HEK293T (cell line): ENCODE measurements around the gene FAM20A.

Source experiments
- CTCF ChIA-PET: fragments of 350-600 bp; formaldehyde crosslinking; extraction: SDS; loops from one replicate; lab custom pipeline; 2021; ENCODE audit warnings: antibody characterized with exemption, inconsistent platforms; lab: Yijun Ruan, JAX
- POLR2A ChIA-PET: fragments of 350-600 bp; formaldehyde crosslinking; extraction: SDS; loops from one replicate; lab custom pipeline; 2020; ENCODE audit warnings: antibody characterized with exemption, inconsistent platforms; lab: Yijun Ruan, JAX
- DNase-seq: peaks from one replicate; pipeline ENCODE4 v3.0.0; 2012; ENCODE audit warnings: mixed read lengths; ENCODE audit errors: extremely low spot score
- ARNT ChIP-seq: fragments of 450-650 bp; IDR thresholded peaks from 2 replicates; pipeline ENCODE4 v1.6.1; 2017; ENCODE audit warnings: mild to moderate bottlenecking
- BHLHE40 ChIP-seq: fragments of 450-650 bp; IDR thresholded peaks from 2 replicates; pipeline ENCODE4 v1.6.1; 2016; ENCODE audit warnings: mild to moderate bottlenecking, moderate library complexity, borderline replicate concordance
- CTBP1 ChIP-seq: fragments of 450-650 bp; IDR thresholded peaks from 2 replicates; pipeline ENCODE4 v1.6.1; 2016; ENCODE audit warnings: borderline replicate concordance
- ELF4 ChIP-seq: fragments of 450-650 bp; IDR thresholded peaks from 2 replicates; pipeline ENCODE4 v1.6.1; 2017; ENCODE audit warnings: antibody characterized with exemption
- FOXA1 ChIP-seq: fragments of 450-650 bp; IDR thresholded peaks from 2 replicates; pipeline ENCODE4 v1.6.1; 2016; ENCODE audit warnings: mild to moderate bottlenecking
- FOXK2 ChIP-seq: fragments of 450-650 bp; IDR thresholded peaks from 2 replicates; pipeline ENCODE4 v1.6.1; 2016; ENCODE audit warnings: mild to moderate bottlenecking
- FOXM1 ChIP-seq: fragments of 450-650 bp; IDR thresholded peaks from 2 replicates; pipeline ENCODE4 v1.6.1; 2017; ENCODE audit warnings: mild to moderate bottlenecking, borderline replicate concordance
- HDGF ChIP-seq: fragments of 450-650 bp; IDR thresholded peaks from 2 replicates; pipeline ENCODE4 v1.6.1; 2017; ENCODE audit warnings: antibody characterized with exemption, borderline replicate concordance
- L3MBTL2 ChIP-seq: fragments of 450-650 bp; conservative IDR thresholded peaks from 2 replicates; pipeline ENCODE4 v1.6.1; 2016; ENCODE audit warnings: mild to moderate bottlenecking
- LEF1 ChIP-seq: fragments of 450-650 bp; IDR thresholded peaks from 2 replicates; pipeline ENCODE4 v1.6.1; 2017; ENCODE audit warnings: mild to moderate bottlenecking, borderline replicate concordance
- NFRKB ChIP-seq: fragments of 450-650 bp; IDR thresholded peaks from 2 replicates; pipeline ENCODE4 v1.6.1; 2016; ENCODE audit warnings: mild to moderate bottlenecking, moderate library complexity
- SP1 ChIP-seq: fragments of 450-650 bp; IDR thresholded peaks from 2 replicates; pipeline ENCODE4 v1.6.1; 2017
- SUZ12 ChIP-seq: fragments of 450-650 bp; IDR thresholded peaks from 2 replicates; pipeline ENCODE4 v1.6.1; 2016; ENCODE audit warnings: mild to moderate bottlenecking
- TARDBP ChIP-seq: fragments of 450-650 bp; IDR thresholded peaks from 2 replicates; pipeline ENCODE4 v1.6.1; 2016
- ZNF384 ChIP-seq: fragments of 450-650 bp; IDR thresholded peaks from 2 replicates; pipeline ENCODE4 v1.6.1; 2016
- TF ChIP-seq, protein P1 (sequence below): fragments of 450-650 bp; IDR thresholded peaks from 2 replicates; pipeline ENCODE4 v1.6.1; 2016

The FAM20A gene

DNA sequence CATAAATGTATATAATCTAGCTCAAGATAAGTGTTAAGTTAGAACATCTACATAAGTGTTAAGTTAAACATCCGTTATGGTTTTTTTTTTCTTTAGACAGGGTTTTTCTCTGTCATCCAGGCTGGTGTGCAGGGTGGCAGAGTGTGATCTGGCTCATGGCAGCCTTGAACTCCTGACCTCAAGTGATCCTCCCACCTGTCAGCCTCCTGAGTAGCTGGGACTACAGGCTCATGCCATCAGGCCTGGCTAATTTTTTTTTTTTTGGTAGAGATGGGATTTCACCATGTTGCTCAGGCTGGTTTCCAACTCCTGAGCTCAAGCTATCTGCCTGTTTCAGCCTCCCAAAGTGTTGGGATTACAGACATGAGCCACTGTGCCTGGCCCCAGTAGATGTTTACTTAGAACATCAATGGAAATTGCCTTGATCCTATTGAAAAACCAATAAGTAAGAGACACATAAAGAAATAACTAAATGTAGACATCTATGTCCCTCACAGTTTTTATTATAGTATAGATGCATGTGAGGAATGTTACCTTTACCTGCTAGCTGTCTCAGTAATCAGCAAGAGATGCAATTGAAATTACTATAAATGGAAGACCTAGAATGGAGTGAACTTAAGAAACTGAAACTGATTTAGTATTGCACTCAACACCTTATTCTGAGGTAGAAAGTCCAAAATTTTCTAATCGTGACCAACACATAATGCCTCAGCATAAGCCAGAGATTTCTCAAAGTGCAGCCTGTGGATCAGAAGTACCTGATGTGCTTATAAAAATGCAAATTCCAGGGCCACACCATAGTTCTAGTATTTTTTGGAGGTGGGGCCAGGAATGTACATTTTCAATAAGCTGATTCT, 5.5 kb upstream of the FAM20A start:
- ChIA-PET POLR2A (no interaction called here), CTCF (interaction anchor here (1.0 kb wide), 1 partner anchor 8 kb away, joined by 4 read pairs; no protein-coding TSS in a partner anchor)
- no peak for TF ChIP-seq CTBP1
- no peak for TF ChIP-seq BHLHE40
- TF ChIP-seq SUZ12 = no peak
- TF ChIP-seq ARNT = no peak
- no peak for TF ChIP-seq TARDBP
- TF ChIP-seq FOXM1 = no peak
- no peak for TF ChIP-seq L3MBTL2
- no peak for TF ChIP-seq SP1
- no peak for TF ChIP-seq FOXA1
- TF ChIP-seq, protein P1, sequence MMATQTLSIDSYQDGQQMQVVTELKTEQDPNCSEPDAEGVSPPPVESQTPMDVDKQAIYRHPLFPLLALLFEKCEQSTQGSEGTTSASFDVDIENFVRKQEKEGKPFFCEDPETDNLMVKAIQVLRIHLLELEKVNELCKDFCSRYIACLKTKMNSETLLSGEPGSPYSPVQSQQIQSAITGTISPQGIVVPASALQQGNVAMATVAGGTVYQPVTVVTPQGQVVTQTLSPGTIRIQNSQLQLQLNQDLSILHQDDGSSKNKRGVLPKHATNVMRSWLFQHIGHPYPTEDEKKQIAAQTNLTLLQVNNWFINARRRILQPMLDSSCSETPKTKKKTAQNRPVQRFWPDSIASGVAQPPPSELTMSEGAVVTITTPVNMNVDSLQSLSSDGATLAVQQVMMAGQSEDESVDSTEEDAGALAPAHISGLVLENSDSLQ = no peak
- TF ChIP-seq HDGF = no peak
- TF ChIP-seq ZNF384 = no peak
- TF ChIP-seq LEF1 = no peak
- no peak for TF ChIP-seq FOXK2
- no peak for TF ChIP-seq ELF4
- no peak for TF ChIP-seq NFRKB
- no peak for DNase-seq

DNA sequence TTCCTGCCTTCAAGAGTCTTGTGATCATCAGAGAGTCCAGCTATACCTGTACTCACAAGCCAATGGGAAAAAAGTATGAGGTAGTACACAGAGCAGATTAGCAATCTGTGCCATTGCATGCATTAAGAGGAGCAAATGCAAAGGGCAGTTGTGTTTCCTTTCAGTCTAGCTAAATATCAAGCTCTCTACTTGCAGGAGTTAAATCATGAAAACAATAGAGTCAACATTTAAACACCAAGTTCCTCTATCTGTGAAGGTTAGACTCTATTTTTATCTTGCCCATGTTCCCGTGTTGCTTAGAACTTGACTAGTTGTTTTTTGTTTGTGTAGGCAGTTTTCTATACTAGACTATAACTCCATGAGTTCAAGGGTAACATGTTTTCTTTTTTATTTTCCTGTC, 4.7 kb upstream of the FAM20A start:
- ChIA-PET POLR2A (no interaction called here), CTCF (interaction anchor here (0.7 to 1.0 kb wide), 2 partner anchors 8 to 70 kb away, joined by 4 read pairs; no protein-coding TSS in a partner anchor)
- no peak for DNase-seq
- no peak for TF ChIP-seq FOXM1
- no peak for TF ChIP-seq FOXA1

DNA sequence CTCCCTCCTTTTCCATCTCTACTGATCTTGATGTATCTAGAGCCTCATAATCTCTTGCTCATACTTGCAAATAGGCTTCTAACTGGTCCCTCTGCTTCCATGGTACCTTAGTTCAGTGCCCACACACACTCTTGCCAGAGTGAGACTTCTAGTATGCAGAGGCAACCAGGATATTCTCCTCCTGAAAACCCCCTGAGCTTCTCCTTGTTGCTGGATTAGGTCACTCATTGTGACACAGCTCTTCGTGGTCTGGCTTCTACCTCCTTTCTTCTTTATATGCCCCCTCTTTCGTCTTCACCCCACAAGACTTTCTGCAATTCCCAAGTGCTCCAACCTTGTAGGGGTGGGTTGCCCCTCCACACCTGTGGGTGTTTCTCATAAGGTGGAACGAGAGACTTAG, 2.5 kb upstream of the FAM20A start:
- CTCF ChIA-PET = interaction anchor here (1.1 kb wide), 1 partner anchor 10 kb away, joined by 3 read pairs; no protein-coding TSS in a partner anchor
- TF ChIP-seq FOXA1 (no peak), SUZ12 (no peak), ZNF384 (no peak), CTBP1 (no peak), ELF4 (no peak), BHLHE40 (no peak), LEF1 (no peak), TARDBP (no peak), NFRKB (no peak), SP1 (no peak), FOXM1 (no peak), ARNT (no peak), L3MBTL2 (no peak), HDGF (no peak), FOXK2 (no peak)
- TF ChIP-seq, protein P1 = no peak
- no peak for DNase-seq
- POLR2A ChIA-PET = no interaction called here

DNA sequence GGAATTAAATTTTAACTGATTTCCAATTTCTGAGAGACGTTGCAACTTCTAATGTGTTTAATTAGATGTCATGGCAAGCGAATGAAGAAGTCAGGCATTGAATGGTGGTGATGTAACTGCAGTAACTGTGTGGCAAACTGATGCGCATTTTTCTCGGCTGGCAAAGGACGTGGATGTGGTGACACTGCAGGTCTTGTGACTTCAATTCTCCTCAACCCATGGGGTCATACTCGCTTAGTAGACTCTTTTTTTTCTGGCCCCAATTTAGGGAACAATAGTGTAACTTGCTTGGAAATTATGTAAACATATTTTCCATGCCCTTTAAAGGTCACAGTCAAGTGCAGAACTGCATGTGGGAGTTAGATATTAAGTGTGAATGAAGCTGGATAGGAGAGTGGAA, 1.9 kb upstream of the FAM20A start:
- TF ChIP-seq SP1 = no peak
- TF ChIP-seq FOXM1 = no peak
- TF ChIP-seq FOXK2 = no peak
- TF ChIP-seq L3MBTL2 = no peak
- no peak for TF ChIP-seq ELF4
- no peak for TF ChIP-seq LEF1
- TF ChIP-seq SUZ12 = no peak
- no peak for TF ChIP-seq TARDBP
- no peak for TF ChIP-seq CTBP1
- TF ChIP-seq HDGF = no peak
- TF ChIP-seq NFRKB = no peak
- TF ChIP-seq BHLHE40 = no peak
- TF ChIP-seq ARNT = no peak
- TF ChIP-seq FOXA1 = no peak
- no peak for DNase-seq
- CTCF ChIA-PET = interaction anchor here (1.1 kb wide), 1 partner anchor 11 kb away, joined by 3 read pairs; no protein-coding TSS in a partner anchor
- POLR2A ChIA-PET = no interaction called here

DNA sequence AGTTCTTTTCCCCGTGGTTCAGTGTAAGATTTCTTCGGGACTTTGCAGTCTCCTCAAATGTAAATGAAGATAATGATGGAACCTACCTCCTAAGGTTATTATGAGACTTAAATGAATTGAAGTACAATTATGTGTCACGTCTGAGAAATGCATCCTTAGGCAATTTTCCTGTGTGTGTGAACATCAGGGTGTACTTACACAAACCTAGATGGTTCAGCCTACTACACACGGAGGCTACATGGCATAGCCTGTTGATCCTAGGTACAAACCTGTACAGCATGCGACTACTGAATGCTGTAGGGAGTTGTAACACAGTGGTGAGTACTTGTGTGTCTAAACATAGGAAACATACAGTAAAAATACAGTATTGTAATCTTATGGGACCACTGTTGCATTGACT, 1.1 kb upstream of the FAM20A start:
- ChIA-PET CTCF (no interaction called here), POLR2A (no interaction called here)
- no peak for TF ChIP-seq FOXA1
- no peak for TF ChIP-seq SUZ12
- TF ChIP-seq BHLHE40 = no peak
- no peak for TF ChIP-seq FOXM1
- TF ChIP-seq CTBP1 = no peak
- TF ChIP-seq FOXK2 = no peak
- no peak for TF ChIP-seq NFRKB
- TF ChIP-seq ZNF384 = no peak
- TF ChIP-seq L3MBTL2 = no peak
- DNase-seq = no peak

DNA sequence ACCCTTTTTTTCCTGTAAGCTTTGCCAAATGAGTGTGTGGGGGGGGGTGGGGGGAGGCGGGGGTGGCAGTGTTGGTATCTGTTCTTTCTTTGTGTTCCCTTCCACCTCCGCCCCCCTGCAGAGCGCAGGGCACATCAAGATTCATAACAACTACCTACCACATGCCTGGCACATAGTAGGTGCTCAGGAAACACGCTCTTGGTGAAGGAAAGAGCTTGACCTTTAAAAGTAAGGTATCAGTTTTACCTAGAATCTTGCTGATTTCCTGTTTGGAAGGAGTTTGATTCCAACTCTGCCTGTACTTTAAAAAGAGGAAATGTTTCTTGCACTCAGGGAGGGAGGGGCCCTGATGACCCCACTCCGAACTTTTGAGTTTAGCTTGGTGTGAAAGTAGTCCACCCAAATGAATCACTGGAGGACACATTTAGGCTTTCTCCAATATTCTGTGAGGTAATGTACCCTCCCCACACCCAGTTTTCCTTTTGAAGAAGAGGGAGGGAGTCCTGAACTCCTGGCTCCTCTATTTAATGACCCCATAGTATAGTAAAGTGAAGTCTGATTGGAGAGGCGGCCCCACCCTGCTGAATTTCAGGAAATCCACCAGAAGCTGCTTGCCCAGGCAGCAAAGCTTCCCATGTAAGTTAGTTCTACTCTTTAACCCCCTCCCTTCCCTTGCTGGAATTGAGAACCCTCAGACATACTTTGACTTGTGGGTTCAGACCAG, 560 bp upstream of the FAM20A start:
- TF ChIP-seq, protein P1 = no peak
- no peak for TF ChIP-seq BHLHE40

More for the DNA sequence above, 560 bp upstream of the FAM20A start:
- POLR2A ChIA-PET = interaction anchor here (1.0 kb wide), 1 partner anchor 89 kb away, joined by 4 read pairs; the partner anchor contains the start of gene PRKAR1A
- CTCF ChIA-PET = no interaction called here
- no peak for DNase-seq
